Measurements from ENCODE around the gene TRAF2.

TRAF2 gene

GRCh38 chr9:136846376-136847087, 39.8 kb upstream of the TRAF2 start:
- peak overlapping the region; percentile 41 for H3K4me3 ChIP-seq (ENCODE audit: low read depth, low read length)
- no peak for DNase-seq (ENCODE audit: low read depth)

GRCh38 chr9:136847088-136847825, 39.1 kb upstream of the TRAF2 start:
- peak; percentile 64 for DNase-seq (ENCODE audit: low read depth)
- peak overlapping the region; percentile 100 for H3K4me3 ChIP-seq (ENCODE audit: low read depth, low read length)

GRCh38 chr9:136847826-136848392, 38.4 kb upstream of the TRAF2 start:
- DNase-seq (ENCODE audit: low read depth): peak; percentile 64

GRCh38 chr9:136848393-136849037, 37.8 kb upstream of the TRAF2 start:
- no peak for DNase-seq (ENCODE audit: low read depth)
- H3K4me3 ChIP-seq (ENCODE audit: low read depth, low read length): peak overlapping the region; percentile 100

More at GRCh38 chr9:136847826-136848392, 38.4 kb upstream of the TRAF2 start:
- H3K4me3 ChIP-seq (ENCODE audit: low read depth, low read length): peak overlapping the region; percentile 100

GRCh38 chr9:136849038-136849959, 37.0 kb upstream of the TRAF2 start, which contains the start of gene PHPT1:
Gene PHPT1 (plus strand): TSS chr9:136849409. CDS start chr9:136849431, 22 bp downstream.
- peak within 1 kb of the TSS; percentile 100 for H3K4me3 ChIP-seq (ENCODE audit: low read depth, low read length)
- DNase-seq (ENCODE audit: low read depth): peak; percentile 96

- DNase-seq (ENCODE audit: low read depth): no peak
- peak overlapping the region; percentile 100 for H3K4me3 ChIP-seq (ENCODE audit: low read depth, low read length)
Measured at GRCh38 chr9:136849960-136850865, 36.1 kb upstream of the TRAF2 start.

GRCh38 chr9:136850866-136851775, 35.2 kb upstream of the TRAF2 start:
- no peak overlapping the region for H3K4me3 ChIP-seq (ENCODE audit: low read depth, low read length)

GRCh38 chr9:136851941-136852663, 34.2 kb upstream of the TRAF2 start, which contains the start of gene MAMDC4:
Gene MAMDC4 (plus strand): TSS chr9:136852346. CDS start chr9:136852417, 71 bp downstream.
- no peak within 1 kb of the TSS for H3K4me3 ChIP-seq (ENCODE audit: low read depth, low read length)
- DNase-seq (ENCODE audit: low read depth): no peak

More at GRCh38 chr9:136850866-136851775, 35.2 kb upstream of the TRAF2 start:
- no peak for DNase-seq (ENCODE audit: low read depth)

- no peak overlapping the region for H3K4me3 ChIP-seq (ENCODE audit: low read depth, low read length)
- DNase-seq (ENCODE audit: low read depth): no peak
Measured at GRCh38 chr9:136852664-136853595, 33.4 kb upstream of the TRAF2 start.

- DNase-seq (ENCODE audit: low read depth): no peak
- H3K4me3 ChIP-seq (ENCODE audit: low read depth, low read length): no peak overlapping the region
Measured at GRCh38 chr9:136853596-136854112, 32.7 kb upstream of the TRAF2 start.

GRCh38 chr9:136854113-136854841, 32.0 kb upstream of the TRAF2 start:
- H3K4me3 ChIP-seq (ENCODE audit: low read depth, low read length): no peak overlapping the region
- DNase-seq (ENCODE audit: low read depth): no peak

- no peak overlapping the region for H3K4me3 ChIP-seq (ENCODE audit: low read depth, low read length)
- DNase-seq (ENCODE audit: low read depth): no peak
Measured at GRCh38 chr9:136854842-136855460, 31.4 kb upstream of the TRAF2 start.

- no peak for DNase-seq (ENCODE audit: low read depth)
Measured at GRCh38 chr9:136855461-136856078, 30.7 kb upstream of the TRAF2 start.

More at GRCh38 chr9:136855461-136856078, 30.7 kb upstream of the TRAF2 start:
- no peak overlapping the region for H3K4me3 ChIP-seq (ENCODE audit: low read depth, low read length)
